BLaER1 (cell line): Measurements from ENCODE around the gene AK5.

Experiments used
- H3K27ac ChIP-seq: shearing (Covaris generic); formaldehyde crosslinking; 2 replicates; pipeline ENCODE4 v1.8.1; 2022
- H3K27me3 ChIP-seq: shearing (Covaris generic); formaldehyde crosslinking; 2 replicates; pipeline ENCODE4 v1.8.1; 2022
- H3K36me3 ChIP-seq: shearing (Covaris generic); formaldehyde crosslinking; 2 replicates; pipeline ENCODE4 v1.8.1; 2022
- H3K4me1 ChIP-seq: shearing (Covaris generic); formaldehyde crosslinking; 2 replicates; pipeline ENCODE4 v1.8.1; 2022
- H3K4me2 ChIP-seq: shearing (Covaris generic); formaldehyde crosslinking; 2 replicates; pipeline ENCODE4 v1.8.1; 2022
- H3K4me3 ChIP-seq: shearing (Covaris generic); formaldehyde crosslinking; 2 replicates; pipeline ENCODE4 v1.8.1; 2022
- H3K9ac ChIP-seq: shearing (Covaris generic); formaldehyde crosslinking; 2 replicates; pipeline ENCODE4 v1.8.1; 2022
- H3K9me3 ChIP-seq: shearing (Covaris generic); formaldehyde crosslinking; 2 replicates; pipeline ENCODE4 v1.8.1; 2022
- H4K20me1 ChIP-seq: shearing (Covaris generic); formaldehyde crosslinking; 2 replicates; pipeline ENCODE4 v1.8.1; 2022
- Cebpa-rat ChIP-seq: shearing (Covaris generic); IDR thresholded peaks from 2 replicates; pipeline ENCODE4 v1.8.1; 2022

Gene AK5

GRCh38 chr1:77281491-77282186 is at the start of gene AK5:
TSS of gene AK5 (plus strand) at chr1:77282019. CDS start at chr1:77282314, 295 bp downstream.
- peaks cover 38% of the 10 kb centered on the region for H3K4me1 ChIP-seq
- H3K4me3 ChIP-seq: peak within 1 kb of the TSS; percentile 69
- peaks cover 32% of the 10 kb centered on the region for H3K27me3 ChIP-seq
- H3K9me3 ChIP-seq: no peaks in the 10 kb centered on the region
- peak within 1 kb of the TSS; percentile 96 for H3K4me2 ChIP-seq
- peaks cover 8% of the 10 kb centered on the region; the same call in 1 of the 2 replicates for H4K20me1 ChIP-seq
- H3K27ac ChIP-seq: no peak within 1 kb of the TSS
- no peaks in the 10 kb centered on the region for H3K36me3 ChIP-seq
- TF ChIP-seq Cebpa-rat: no peak
- peak within 1 kb of the TSS; percentile 62; the same call in 1 of the 2 replicates for H3K9ac ChIP-seq

- no peaks in the 10 kb centered on the region for H4K20me1 ChIP-seq
- H3K36me3 ChIP-seq: no peaks in the 10 kb centered on the region
- no peak overlapping the region for H3K4me3 ChIP-seq
- H3K4me2 ChIP-seq: no peak overlapping the region
- H3K27me3 ChIP-seq: no peaks in the 10 kb centered on the region
- no peak overlapping the region for H3K9ac ChIP-seq
- no peak overlapping the region for H3K27ac ChIP-seq
- TF ChIP-seq Cebpa-rat: no peak
- no peaks in the 10 kb centered on the region for H3K4me1 ChIP-seq
- H3K9me3 ChIP-seq: peaks cover 20% of the 10 kb centered on the region; the same call in 1 of the 2 replicates
These were observed 49.0 kb upstream of the AK5 start for GRCh38 chr1:77232829-77233228.

DNA sequence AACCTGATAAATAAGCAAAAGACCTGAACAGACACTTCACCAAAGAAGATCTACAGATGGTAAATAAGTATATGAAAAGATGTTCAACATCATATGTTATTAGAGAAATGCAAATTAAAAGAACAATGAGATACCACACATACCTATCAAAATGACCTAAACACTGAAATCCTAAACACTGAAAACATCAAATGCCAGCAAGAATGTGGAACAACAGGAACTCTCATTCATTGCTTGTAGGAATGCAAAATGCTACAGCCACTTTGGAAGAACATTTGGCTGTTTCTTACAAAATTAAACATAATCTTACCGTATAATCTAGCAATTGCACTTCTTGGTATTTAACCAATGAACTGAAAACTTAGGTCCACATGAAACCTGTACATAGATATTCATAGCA is 47.7 kb upstream of the AK5 start:
- Histone ChIP-seq H3K27me3 (no peaks in the 10 kb centered on the region), H3K9me3 (peaks cover 20% of the 10 kb centered on the region; the same call in 1 of the 2 replicates), H3K4me1 (no peaks in the 10 kb centered on the region), H3K9ac (no peak overlapping the region), H4K20me1 (no peaks in the 10 kb centered on the region), H3K4me3 (no peak overlapping the region), H3K36me3 (no peaks in the 10 kb centered on the region), H3K27ac (no peak overlapping the region), H3K4me2 (no peak overlapping the region)
- no peak for TF ChIP-seq Cebpa-rat

- H3K9me3 ChIP-seq: peaks cover 20% of the 10 kb centered on the region; the same call in 1 of the 2 replicates
- H3K9ac ChIP-seq: no peak overlapping the region
- H3K4me3 ChIP-seq: no peak overlapping the region
- H4K20me1 ChIP-seq: no peaks in the 10 kb centered on the region
- H3K27me3 ChIP-seq: no peaks in the 10 kb centered on the region
- no peak for TF ChIP-seq Cebpa-rat
- H3K4me2 ChIP-seq: no peak overlapping the region
- H3K36me3 ChIP-seq: no peaks in the 10 kb centered on the region
- no peak overlapping the region for H3K27ac ChIP-seq
- H3K4me1 ChIP-seq: no peaks in the 10 kb centered on the region
These were observed 46.9 kb upstream of the AK5 start for GRCh38 chr1:77234943-77235342.

GRCh38 chr1:77238462-77238861 is 43.4 kb upstream of the AK5 start:
- Histone ChIP-seq H3K36me3 (no peaks in the 10 kb centered on the region), H3K27ac (no peak overlapping the region), H4K20me1 (no peaks in the 10 kb centered on the region), H3K9me3 (peaks cover 8% of the 10 kb centered on the region; the same call in 1 of the 2 replicates), H3K4me3 (no peak overlapping the region), H3K9ac (no peak overlapping the region), H3K27me3 (no peaks in the 10 kb centered on the region), H3K4me2 (no peak overlapping the region), H3K4me1 (no peaks in the 10 kb centered on the region)
- no peak for TF ChIP-seq Cebpa-rat

- Histone ChIP-seq H3K9ac (no peak overlapping the region), H3K27me3 (no peaks in the 10 kb centered on the region), H3K9me3 (0 out of 2 replicates have a peak, but pooled peaks cover 7% of the 10 kb centered on the region), H3K36me3 (no peaks in the 10 kb centered on the region), H3K4me1 (no peaks in the 10 kb centered on the region), H3K4me2 (no peak overlapping the region), H3K27ac (no peak overlapping the region), H4K20me1 (no peaks in the 10 kb centered on the region), H3K4me3 (no peak overlapping the region)
- TF ChIP-seq Cebpa-rat: no peak
These were observed 42.5 kb upstream of the AK5 start for GRCh38 chr1:77239311-77239710.

DNA sequence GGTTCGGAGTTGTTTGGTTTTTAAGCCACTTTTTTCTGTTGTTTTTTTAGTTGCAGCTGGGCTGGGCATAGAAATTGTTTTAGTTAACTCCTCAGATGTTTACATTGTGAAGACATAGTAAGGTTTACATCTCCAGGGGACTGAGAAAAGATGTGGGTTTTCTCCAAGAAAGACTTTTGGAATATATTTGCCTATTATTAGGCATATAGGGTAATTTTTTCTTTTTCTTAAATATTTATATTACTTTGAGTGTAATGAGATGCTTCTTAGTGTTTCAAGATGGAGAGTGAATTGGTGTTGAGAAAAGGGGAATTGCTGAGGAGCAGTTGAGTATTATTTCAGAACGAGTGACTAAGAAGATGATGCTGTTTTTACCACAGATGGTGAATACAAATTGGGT is 36.0 kb upstream of the AK5 start:
- Histone ChIP-seq H3K4me1 (peaks cover 4% of the 10 kb centered on the region; the same call in 1 of the 2 replicates), H3K9ac (no peak overlapping the region), H3K4me3 (no peak overlapping the region), H3K36me3 (peaks cover 9% of the 10 kb centered on the region; the same call in 1 of the 2 replicates), H3K27me3 (no peaks in the 10 kb centered on the region), H4K20me1 (no peaks in the 10 kb centered on the region), H3K9me3 (peaks cover 21% of the 10 kb centered on the region), H3K27ac (no peak overlapping the region), H3K4me2 (no peak overlapping the region)
- no peak for TF ChIP-seq Cebpa-rat

GRCh38 chr1:77250126-77250525 is 31.7 kb upstream of the AK5 start:
- Histone ChIP-seq H3K9ac (no peak overlapping the region), H3K27me3 (no peaks in the 10 kb centered on the region), H3K4me2 (no peak overlapping the region), H3K4me3 (no peak overlapping the region), H3K9me3 (peaks cover 41% of the 10 kb centered on the region), H3K4me1 (peaks cover 4% of the 10 kb centered on the region; the same call in 1 of the 2 replicates), H3K27ac (no peak overlapping the region), H4K20me1 (no peaks in the 10 kb centered on the region), H3K36me3 (peaks cover 9% of the 10 kb centered on the region; the same call in 1 of the 2 replicates)
- no peak for TF ChIP-seq Cebpa-rat

GRCh38 chr1:77253211-77253610 is 28.6 kb upstream of the AK5 start:
- no peaks in the 10 kb centered on the region for H4K20me1 ChIP-seq
- H3K4me1 ChIP-seq: peaks cover 4% of the 10 kb centered on the region; the same call in 1 of the 2 replicates
- TF ChIP-seq Cebpa-rat: no peak

GRCh38 chr1:77263708-77264107 is 18.1 kb upstream of the AK5 start:
- no peaks in the 10 kb centered on the region for H3K4me1 ChIP-seq
- no peak for TF ChIP-seq Cebpa-rat
- H3K9ac ChIP-seq: no peak overlapping the region
- no peaks in the 10 kb centered on the region for H3K36me3 ChIP-seq
- no peaks in the 10 kb centered on the region for H4K20me1 ChIP-seq
- H3K27me3 ChIP-seq: no peaks in the 10 kb centered on the region
- H3K27ac ChIP-seq: no peak overlapping the region
- H3K9me3 ChIP-seq: no peaks in the 10 kb centered on the region
- H3K4me2 ChIP-seq: no peak overlapping the region
- no peak overlapping the region for H3K4me3 ChIP-seq

More at GRCh38 chr1:77253211-77253610, 28.6 kb upstream of the AK5 start:
- H3K9me3 ChIP-seq: peaks cover 32% of the 10 kb centered on the region
- no peak overlapping the region for H3K9ac ChIP-seq
- no peak overlapping the region for H3K27ac ChIP-seq
- no peak overlapping the region for H3K4me3 ChIP-seq
- H3K27me3 ChIP-seq: no peaks in the 10 kb centered on the region
- H3K4me2 ChIP-seq: no peak overlapping the region
- peaks cover 5% of the 10 kb centered on the region; the same call in 1 of the 2 replicates for H3K36me3 ChIP-seq
